H9 (cell line): Measurements from ENCODE around the gene ZC3H8. TPM values are rescaled to one million over a fixed set of nuclear protein-coding genes. Genes with fewer than 3 reads are reported as not detected.

Experiments
- DNase-seq: peaks from one replicate; pipeline ENCODE4 v3.0.0-alpha.2; 2017
- H2AFZ ChIP-seq: one replicate; pipeline ENCODE4 v1.6.1; 2013; ENCODE audit warnings: mild to moderate bottlenecking, low read length, control low read depth, moderate library complexity
- H2AK5ac ChIP-seq: 2 replicates; pipeline ENCODE4 v1.6.1; 2013; ENCODE audit warnings: low read length, control low read depth, mixed read lengths; ENCODE audit not compliant: insufficient read length
- H2BK120ac ChIP-seq: one replicate; pipeline ENCODE4 v1.6.1; 2013; ENCODE audit warnings: low read depth, mild to moderate bottlenecking, low read length, control low read depth, inconsistent platforms; ENCODE audit not compliant: poor library complexity, severe bottlenecking
- H2BK12ac ChIP-seq: 2 replicates; pipeline ENCODE4 v1.6.1; 2013; ENCODE audit warnings: low read length, control low read depth, mixed read lengths, low read depth; ENCODE audit not compliant: insufficient read length
- H2BK15ac ChIP-seq: 2 replicates; pipeline ENCODE4 v1.6.1; 2013; ENCODE audit warnings: low read depth, low read length, control low read depth
- H2BK20ac ChIP-seq: one replicate; pipeline ENCODE4 v1.6.1; 2013; ENCODE audit warnings: low read depth, mild to moderate bottlenecking, low read length, control low read depth, inconsistent platforms; ENCODE audit not compliant: poor library complexity, severe bottlenecking
- H2BK5ac ChIP-seq: 2 replicates; pipeline ENCODE4 v1.6.1; 2013; ENCODE audit warnings: low read length, control low read depth, mixed read lengths; ENCODE audit not compliant: insufficient read length
- H3K14ac ChIP-seq: 2 replicates; pipeline ENCODE4 v1.6.1; 2013; ENCODE audit warnings: low read length, control low read depth; ENCODE audit not compliant: insufficient read depth
- H3K18ac ChIP-seq: 2 replicates; pipeline ENCODE4 v1.6.1; 2013; ENCODE audit warnings: low read depth, mild to moderate bottlenecking, mixed read lengths, low read length, control low read depth; ENCODE audit not compliant: insufficient read length
- H3K23ac ChIP-seq: 2 replicates; pipeline ENCODE4 v1.6.1; 2013; ENCODE audit warnings: low read length, control low read depth, mixed read lengths, low read depth; ENCODE audit not compliant: insufficient read length
- H3K23me2 ChIP-seq: 2 replicates; pipeline ENCODE4 v1.6.1; 2013; ENCODE audit warnings: low read depth, mild to moderate bottlenecking, mixed read lengths, low read length, control low read depth; ENCODE audit not compliant: insufficient read length, poor library complexity, severe bottlenecking
- H3K27ac ChIP-seq: 2 replicates; pipeline ENCODE4 v1.5.1; 2013; ENCODE audit warnings: low read length, control low read depth, mixed read lengths, low read depth; ENCODE audit not compliant: insufficient read length
- H3K27me3 ChIP-seq: 2 replicates; pipeline ENCODE4 v1.6.1; 2013; ENCODE audit warnings: low read length, control low read depth, inconsistent platforms; ENCODE audit not compliant: insufficient read depth
- H3K4ac ChIP-seq: 2 replicates; pipeline ENCODE4 v1.6.1; 2013; ENCODE audit warnings: low read depth, mild to moderate bottlenecking, control low read depth, inconsistent platforms, low read length, moderate library complexity
- H3K4me1 ChIP-seq: 2 replicates; pipeline ENCODE4 v1.6.1; 2013; ENCODE audit warnings: low read length, control low read depth, inconsistent platforms; ENCODE audit not compliant: insufficient read depth
- H3K4me2 ChIP-seq: 2 replicates; pipeline ENCODE4 v1.6.1; 2013; ENCODE audit warnings: low read length, control low read depth, mixed read lengths; ENCODE audit not compliant: insufficient read length, insufficient read depth
- H3K56ac ChIP-seq: 2 replicates; pipeline ENCODE4 v1.6.1; 2013; ENCODE audit warnings: low read depth, mild to moderate bottlenecking, mixed read lengths, low read length, control low read depth; ENCODE audit not compliant: insufficient read length
- H3K79me1 ChIP-seq: 2 replicates; pipeline ENCODE4 v1.6.1; 2013; ENCODE audit warnings: low read depth, mild to moderate bottlenecking, moderate library complexity, low read length, control low read depth, inconsistent platforms; ENCODE audit not compliant: insufficient read depth, poor library complexity, severe bottlenecking
- H3K79me2 ChIP-seq: 2 replicates; pipeline ENCODE4 v1.6.1; 2013; ENCODE audit warnings: low read length, control low read depth, inconsistent platforms; ENCODE audit not compliant: insufficient read depth
- H3K9ac ChIP-seq: 2 replicates; pipeline ENCODE4 v1.6.1; 2013; ENCODE audit warnings: low read length, control low read depth, mixed read lengths; ENCODE audit not compliant: insufficient read length; ENCODE audit errors: extremely low read depth
- H3K9me3 ChIP-seq: one replicate; pipeline ENCODE4 v1.6.1; 2013; ENCODE audit warnings: low read depth, low read length, inconsistent platforms; ENCODE audit not compliant: control insufficient read depth
- H3T11ph ChIP-seq: one replicate; pipeline ENCODE4 v1.6.1; 2013; ENCODE audit warnings: mild to moderate bottlenecking, low read length, control low read depth, inconsistent platforms
- H4K20me1 ChIP-seq: one replicate; pipeline ENCODE4 v1.6.1; 2013; ENCODE audit not compliant: control insufficient read depth, insufficient read length, insufficient read depth
- H4K5ac ChIP-seq: 2 replicates; pipeline ENCODE4 v1.6.1; 2013; ENCODE audit warnings: low read depth, mild to moderate bottlenecking, mixed read lengths, low read length, control low read depth; ENCODE audit not compliant: insufficient read length
- H4K8ac ChIP-seq: replicated peaks from 2 replicates; pipeline ENCODE4 v1.6.1; 2013; ENCODE audit warnings: low read length, control low read depth, mixed read lengths, low read depth; ENCODE audit not compliant: insufficient read length
- H4K91ac ChIP-seq: 2 replicates; pipeline ENCODE4 v1.6.1; 2013; ENCODE audit warnings: low read depth, mild to moderate bottlenecking, moderate library complexity, mixed read lengths, low read length, control low read depth; ENCODE audit not compliant: insufficient read length
- H3K27ac Mint-ChIP-seq, 3 experiments: 2 replicates in 2 of 3; 3 replicates in 1 of 3; pipeline ENCODE4 v1.8.0; 2020 to 2021; ENCODE audit warnings: mixed read lengths in 3 of 3, mild to moderate bottlenecking in 1 of 3, moderate library complexity in 1 of 3
- H3K27me3 Mint-ChIP-seq: 2 replicates; pipeline ENCODE4 v1.8.0; 2021; ENCODE audit warnings: low read depth, mild to moderate bottlenecking, moderate library complexity, mixed read lengths
- H3K36me3 Mint-ChIP-seq, 3 experiments: 2 replicates in 2 of 3; 3 replicates in 1 of 3; pipeline ENCODE4 v1.8.0; 2020 to 2021; ENCODE audit warnings: low read depth in 3 of 3, mixed read lengths in 3 of 3; ENCODE audit not compliant: insufficient read depth in 1 of 3
- H3K4me1 Mint-ChIP-seq, 2 experiments: 2 replicates each; pipeline ENCODE4 v1.8.0; 2020; ENCODE audit warnings: mixed read lengths in 2 of 2
- H3K4me3 Mint-ChIP-seq, 2 experiments: 2 replicates in 1 of 2; 3 replicates in 1 of 2; pipeline ENCODE4 v1.8.0; 2020 to 2021; ENCODE audit warnings: mild to moderate bottlenecking in 2 of 2, mixed read lengths in 2 of 2, moderate library complexity in 1 of 2
- H3K9me3 Mint-ChIP-seq, 2 experiments: 2 replicates in 1 of 2; 3 replicates in 1 of 2; pipeline ENCODE4 v1.8.0; 2020; ENCODE audit warnings: mild to moderate bottlenecking in 2 of 2, mixed read lengths in 2 of 2, moderate library complexity in 1 of 2
- WGBS: extraction: QIAGEN DNeasy Blood & Tissue Kit; methylation state at CpG from one replicate; pipeline ENCODE4 v1.1.7; 2013; ENCODE audit warnings: missing lambda C conversion rate, low lambda C conversion rate, mixed read lengths; ENCODE audit not compliant: insufficient read length; ENCODE audit errors: extremely low coverage; 5-methylcytosine and 5-hydroxymethylcytosine counted together
- total RNA-seq: library from RNA; stranded (reverse); gene quantifications from 2 replicates; pipeline ENCODE4 v1.2.1, GENCODE V29; 2021
- TF ChIP-seq, protein P1 (sequence below): fragments of 200-600 bp; sonication (generic); conservative IDR thresholded peaks from 3 replicates; pipeline ENCODE4 v1.8.0; 2021; ENCODE audit warnings: antibody characterized with exemption, mild to moderate bottlenecking

ZC3H8 gene
- total RNA-seq, 1 experiment from 2014 or later, result 6.9 TPM

DNA sequence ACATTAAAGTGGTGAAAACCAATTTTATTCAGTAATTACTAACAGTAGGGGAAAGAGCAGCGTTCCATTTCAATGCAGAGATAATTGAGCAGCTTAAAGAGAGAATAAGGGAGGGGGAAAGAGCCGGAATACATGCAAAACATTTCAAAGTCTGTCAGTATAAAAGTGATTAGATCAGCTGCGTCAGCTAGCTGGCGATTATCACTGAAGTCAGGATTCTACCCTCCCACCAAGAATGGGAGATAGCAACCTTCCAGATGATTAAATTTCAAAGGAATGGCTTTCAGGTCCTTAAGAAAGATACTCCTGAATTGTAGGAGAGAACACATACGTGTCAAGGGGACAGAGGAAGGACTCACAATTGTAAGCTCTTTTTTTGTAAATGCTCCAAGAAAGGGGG lies 17.8 kb upstream of the ZC3H8 start:
- Histone ChIP-seq H3K4me1 (no peaks in the 10 kb centered on the region), H2BK5ac (no peak overlapping the region), H2AFZ (no peak overlapping the region), H3K79me2 (no peaks in the 10 kb centered on the region), H3K14ac (no peak overlapping the region), H3K23ac (no peak overlapping the region), H3K4me2 (no peak overlapping the region), H4K5ac (no peak overlapping the region), H3K79me1 (no peaks in the 10 kb centered on the region), H2BK120ac (no peak overlapping the region), H3K27ac (no peak overlapping the region), H3K18ac (no peak overlapping the region), H3K56ac (no peak overlapping the region), H2BK15ac (no peak overlapping the region), H3K9ac (no peak overlapping the region), H4K8ac (no peak overlapping the region), H2AK5ac (no peak overlapping the region), H3K27me3 (no peaks in the 10 kb centered on the region), H3K23me2 (no peaks in the 10 kb centered on the region), H2BK12ac (no peak overlapping the region), H3K4ac (no peak overlapping the region), H2BK20ac (no peak overlapping the region), H3K9me3 (no peaks in the 10 kb centered on the region), H3T11ph (no peak overlapping the region), H4K20me1 (no peaks in the 10 kb centered on the region), H4K91ac (no peak overlapping the region)
- H3K9me3 Mint-ChIP-seq, result peaks cover 6% of the 10 kb centered on the region in 2 experiments; a peak in 4 of 5 replicates
- DNase-seq, result no peak
- TF ChIP-seq, protein P1, sequence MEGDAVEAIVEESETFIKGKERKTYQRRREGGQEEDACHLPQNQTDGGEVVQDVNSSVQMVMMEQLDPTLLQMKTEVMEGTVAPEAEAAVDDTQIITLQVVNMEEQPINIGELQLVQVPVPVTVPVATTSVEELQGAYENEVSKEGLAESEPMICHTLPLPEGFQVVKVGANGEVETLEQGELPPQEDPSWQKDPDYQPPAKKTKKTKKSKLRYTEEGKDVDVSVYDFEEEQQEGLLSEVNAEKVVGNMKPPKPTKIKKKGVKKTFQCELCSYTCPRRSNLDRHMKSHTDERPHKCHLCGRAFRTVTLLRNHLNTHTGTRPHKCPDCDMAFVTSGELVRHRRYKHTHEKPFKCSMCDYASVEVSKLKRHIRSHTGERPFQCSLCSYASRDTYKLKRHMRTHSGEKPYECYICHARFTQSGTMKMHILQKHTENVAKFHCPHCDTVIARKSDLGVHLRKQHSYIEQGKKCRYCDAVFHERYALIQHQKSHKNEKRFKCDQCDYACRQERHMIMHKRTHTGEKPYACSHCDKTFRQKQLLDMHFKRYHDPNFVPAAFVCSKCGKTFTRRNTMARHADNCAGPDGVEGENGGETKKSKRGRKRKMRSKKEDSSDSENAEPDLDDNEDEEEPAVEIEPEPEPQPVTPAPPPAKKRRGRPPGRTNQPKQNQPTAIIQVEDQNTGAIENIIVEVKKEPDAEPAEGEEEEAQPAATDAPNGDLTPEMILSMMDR, result no peak
- H3K4me1 Mint-ChIP-seq, result peaks cover 13 to 15% of the 10 kb centered on the region in 2 experiments
- H3K36me3 Mint-ChIP-seq, result peaks cover 0 to 7% (median 0%) of the 10 kb centered on the region in 3 experiments; a peak in 3 of 7 replicates
- no peak overlapping the region for H3K4me3 Mint-ChIP-seq
- WGBS, result no CpG with 5 or more reads among the region's 5 CpGs
- H3K27ac Mint-ChIP-seq, result peak overlapping the region in 1 of 3 experiments; percentile 49; a peak in 2 of 7 replicates
- H3K27me3 Mint-ChIP-seq, result no peaks in the 10 kb centered on the region
